Body of pancreas (tissue), 4 donors: ENCODE data around the gene C1R.

ENCODE experiments used
- CTCF ChIP-seq, 7 experiments: fragments of 450-650 bp in 4 of 7; fragments of 200-600 bp in 3 of 7; sonication (generic) in 3 of 7; IDR thresholded peaks; one replicate each; pipeline ENCODE4 v1.5.1; 2016 to 2019; ENCODE audit warnings: antibody characterized with exemption in 7 of 7
- POLR2A ChIP-seq, 3 donors: fragments of 450-650 bp; IDR thresholded peaks; one replicate each; pipeline ENCODE4 v1.6.1; 2016; ENCODE audit warnings: antibody characterized with exemption in 3 of 3, mild to moderate bottlenecking in 2 of 3

- TF ChIP-seq CTCF (IDR thresholded peaks at IDR 0.05): no peak
- TF ChIP-seq POLR2A (IDR thresholded peaks at IDR 0.05): no peak
These were observed 33.9 kb downstream of the C1R start for GRCh38 chr12:7058163-7058845.
